Measurements from ENCODE around the gene ACAP1. TPM values are rescaled to one million over a fixed set of nuclear protein-coding genes. Genes with fewer than 3 reads are reported as not detected.

Gene ACAP1
- total and polyA plus RNA-seq, 9 of the 15 experiments (the other 6 are each of a cell fraction or from before 2014, with no cell fraction given), result 0.15 to 8.5 (median 2.4) TPM

- TF ChIP-seq E2F6 (IDR thresholded peaks at IDR 0.05; ENCODE audit: borderline replicate concordance in 1 of 2, extremely low read depth in 1 of 2, insufficient read depth in 1 of 2, insufficient read length in 1 of 2, low read depth in 1 of 2, low read length in 1 of 2, poor library complexity in 1 of 2, severe bottlenecking in 1 of 2) (peak; percentile 87 to 92), HNRNPL (IDR thresholded peaks at IDR 0.05; ENCODE audit: low read depth, low read length) (peak; percentile 37), PHF8 (IDR thresholded peaks at IDR 0.05; ENCODE audit: borderline replicate concordance, low read length) (peak; percentile 45; the same call in 1 of the 2 replicates), FOXP1 (CRISPR knock-in tag; IDR thresholded peaks at IDR 0.05) (peak; percentile 75; the same call in 1 of the 2 replicates), POLR2G (IDR thresholded peaks at IDR 0.05; ENCODE audit: low read depth, low read length) (peak; percentile 70), ZBTB40 (IDR thresholded peaks at IDR 0.05) (0 out of 2 replicates have a peak, but pooled peaks have one; percentile 18), ZBTB40 (CRISPR knock-in tag; IDR thresholded peaks at IDR 0.05) (no peak), KLF16 (IDR thresholded peaks at IDR 0.05) (no peak), ZNF740 (CRISPR knock-in tag; IDR thresholded peaks at IDR 0.05) (peak; percentile 91), ZNF740 (tag; IDR thresholded peaks at IDR 0.05) (peak in 1 of 2 experiments; percentile 76; a peak in 2 of 4 replicates), RFX7 (CRISPR knock-in tag; IDR thresholded peaks at IDR 0.05) (no peak), RBFOX2 (IDR thresholded peaks at IDR 0.05; ENCODE audit: low read depth, low read length) (peak; percentile 76)
These were observed 28.4 kb upstream of the ACAP1 start (continued) for GRCh38 chr17:7307686-7308624.

All from K562 (cell line).